HepG2 (cell line): Measurements from ENCODE around the gene LCA5. TPM values are rescaled to one million over a fixed set of nuclear protein-coding genes. Genes with fewer than 3 reads are reported as not detected.

Experiments used
- ATAC-seq: fragments of 200-7000 bp; cut with Tn5 transposase; 3 replicates; pipeline ENCODE4 v1.9.1; 2020; ENCODE audit warnings: mild to moderate bottlenecking, moderate library complexity
- BruUV-seq: library from RNA; stranded (reverse); fragments of 400-500 nt; replicated peaks from 2 replicates; lab custom pipeline; 2021; lab: Mats Ljungman, UMichigan
- CTCF ChIA-PET: fragments of 300-600 bp; formaldehyde crosslinking; extraction: SDS; loops from one replicate; lab custom pipeline; 2021; ENCODE audit warnings: low total read pairs, inconsistent platforms, low intra/inter-chr PET ratio; lab: Yijun Ruan, JAX
- POLR2A ChIA-PET: fragments of 350-600 bp; sonication (Branson Sonifier 250); formaldehyde crosslinking; loops from one replicate; lab custom pipeline; 2020; ENCODE audit warnings: antibody characterized with exemption, inconsistent platforms; lab: Yijun Ruan, JAX
- DNase-seq: peaks from one replicate; pipeline ENCODE4 v3.0.0-alpha.2; 2015; ENCODE audit warnings: low spot score
- FAIRE-seq: peaks from 3 replicates; lab custom pipeline; 2011; peaks lifted over from hg19 to GRCh38; lab: Jason Lieb, UNC
- H2AFZ ChIP-seq: one replicate; pipeline ENCODE4 v1.6.1; 2011; ENCODE audit warnings: low read length, inconsistent platforms
- H3K27ac ChIP-seq: fragments of 300-600 bp; 3 replicates; pipeline ENCODE4 v1.8.0; 2011; ENCODE audit warnings: mixed run types, mild to moderate bottlenecking, mixed read lengths, low read length, inconsistent platforms; ENCODE audit not compliant: insufficient read depth; ENCODE audit errors: extremely low read length
- H3K27me3 ChIP-seq, 2 experiments: fragments of 200-600 bp in 1 of 2; 2 replicates in 1 of 2; 3 replicates in 1 of 2; pipeline versions ENCODE4 v1.6.0 to v1.8.0; 2011; ENCODE audit warnings: low read length in 2 of 2, mild to moderate bottlenecking in 2 of 2, moderate library complexity in 2 of 2, inconsistent platforms in 1 of 2; ENCODE audit not compliant: insufficient read depth in 2 of 2, control insufficient read depth in 1 of 2
- H3K36me3 ChIP-seq, 2 experiments: fragments of 200-600 bp in 1 of 2; replicated peaks in 1 of 2; 2 replicates in 1 of 2; 3 replicates in 1 of 2; pipeline versions ENCODE4 v1.5.1 to v1.8.0; 2011; ENCODE audit warnings: low read length in 2 of 2, inconsistent platforms in 1 of 2; ENCODE audit not compliant: insufficient read depth in 2 of 2, control insufficient read depth in 1 of 2
- H3K4me1 ChIP-seq: 2 replicates; pipeline ENCODE4 v1.5.1; 2012; ENCODE audit warnings: low read length, inconsistent platforms; ENCODE audit not compliant: insufficient read depth
- H3K4me2 ChIP-seq: 2 replicates; pipeline ENCODE4 v1.6.0; 2011; ENCODE audit warnings: low read depth, low read length, inconsistent platforms
- H3K4me3 ChIP-seq, 3 experiments: fragments of 200-600 bp in 1 of 3; sonication (generic), shearing (Covaris generic) in 1 of 3; replicated peaks in 1 of 3; 2 replicates each; pipeline ENCODE4 v1.5.1; 2011 to 2016; ENCODE audit warnings: low read length in 3 of 3, inconsistent platforms in 2 of 3, low read depth in 2 of 3, mild to moderate bottlenecking in 2 of 3, control low read depth in 1 of 3, mixed read lengths in 1 of 3; ENCODE audit not compliant: insufficient read depth in 1 of 3
- H3K79me2 ChIP-seq: one replicate; pipeline ENCODE4 v1.6.1; 2011; ENCODE audit warnings: low read length, inconsistent platforms; ENCODE audit not compliant: insufficient read depth
- H3K9ac ChIP-seq: 2 replicates; pipeline ENCODE4 v1.6.0; 2011; ENCODE audit warnings: mild to moderate bottlenecking, low read depth, low read length, inconsistent platforms; ENCODE audit not compliant: insufficient read depth
- H3K9me3 ChIP-seq: 2 replicates; pipeline ENCODE4 v1.5.1; 2012; ENCODE audit warnings: mild to moderate bottlenecking, low read length
- H4K20me1 ChIP-seq: 2 replicates; pipeline ENCODE4 v1.6.0; 2011; ENCODE audit warnings: inconsistent platforms, mild to moderate bottlenecking, low read length, moderate library complexity; ENCODE audit not compliant: insufficient read depth
- ASH2L ChIP-seq: fragments of 300-600, 200-600 bp; sonication (generic); IDR thresholded peaks from 2 replicates; pipeline ENCODE4 v1.7.0; 2017; ENCODE audit warnings: low read depth, mild to moderate bottlenecking, moderate library complexity, mixed read lengths, low read length; ENCODE audit not compliant: insufficient read length
- ATRX ChIP-seq: sonication (generic); formaldehyde crosslinking; IDR thresholded peaks from 2 replicates; pipeline ENCODE4 v1.4.0; 2020; ENCODE audit warnings: missing genetic modification reagents, borderline replicate concordance
- BCL6 ChIP-seq: IDR thresholded peaks from 2 replicates; pipeline ENCODE4 v1.6.1; 2016; ENCODE audit warnings: missing genetic modification reagents, missing compliant biosample characterization
- EEA1 ChIP-seq: sonication (generic); formaldehyde crosslinking; IDR thresholded peaks from 2 replicates; pipeline ENCODE4 v1.5.1; 2020; ENCODE audit warnings: mild to moderate bottlenecking, missing genetic modification reagents, borderline replicate concordance
- FLYWCH1 ChIP-seq: sonication (generic); formaldehyde crosslinking; IDR thresholded peaks from 2 replicates; pipeline ENCODE4 v1.8.1; 2023; ENCODE audit warnings: mild to moderate bottlenecking, missing genetic modification reagents
- MYNN ChIP-seq: sonication (generic); formaldehyde crosslinking; IDR thresholded peaks from 2 replicates; pipeline ENCODE4 v1.4.0; 2020; ENCODE audit warnings: mild to moderate bottlenecking, low read depth, missing genetic modification reagents
- POLR2G ChIP-seq: fragments of 200-400 bp; formaldehyde crosslinking; IDR thresholded peaks from 2 replicates; pipeline ENCODE4 v1.6.1; 2018; ENCODE audit warnings: mild to moderate bottlenecking, low read depth, low read length, moderate library complexity
- RARG ChIP-seq: sonication (generic); formaldehyde crosslinking; IDR thresholded peaks from 2 replicates; pipeline ENCODE4 v1.4.0; 2020; ENCODE audit warnings: low read depth, mild to moderate bottlenecking, missing genetic modification reagents
- REXO4 ChIP-seq: sonication (generic); formaldehyde crosslinking; IDR thresholded peaks from 2 replicates; pipeline ENCODE4 v1.8.0; 2022; ENCODE audit warnings: missing genetic modification reagents, mild to moderate bottlenecking, borderline replicate concordance
- SOX5 ChIP-seq: IDR thresholded peaks from 2 replicates; pipeline ENCODE4 v1.6.1; 2016; ENCODE audit warnings: borderline replicate concordance
- TAF15 ChIP-seq: fragments of 200-400 bp; formaldehyde crosslinking; IDR thresholded peaks from one replicate; pipeline ENCODE4 v1.6.1; 2018; ENCODE audit warnings: mild to moderate bottlenecking, low read depth, low read length; ENCODE audit not compliant: poor library complexity, severe bottlenecking
- ZNF547 ChIP-seq: sonication (generic); formaldehyde crosslinking; IDR thresholded peaks from 2 replicates; pipeline ENCODE4 v1.5.1; 2020; ENCODE audit warnings: mild to moderate bottlenecking, missing genetic modification reagents
- ZNF703 ChIP-seq: sonication (generic); formaldehyde crosslinking; IDR thresholded peaks from 2 replicates; pipeline ENCODE4 v1.5.1; 2020; ENCODE audit warnings: missing genetic modification reagents, mild to moderate bottlenecking, moderate library complexity, borderline replicate concordance
- ZNF878 ChIP-seq: sonication (generic); formaldehyde crosslinking; IDR thresholded peaks from 2 replicates; pipeline ENCODE4 v1.8.1; 2023; ENCODE audit warnings: mild to moderate bottlenecking, missing genetic modification reagents, moderate library complexity
- in situ Hi-C: cut with HindIII; loops from 2 replicates; pipeline ENCODE4 v1.10.0; 2017; ENCODE audit warnings: low pct_unique_long_range_greater_than_20kb; ENCODE audit not compliant: extremely low pct_ligation_motif_present
- intact Hi-C: fragments of 100-400 bp; cut with micrococcal nuclease; formaldehyde crosslinking; loops from one replicate; pipeline ENCODE4 v1.10.0; 2022; ENCODE audit not compliant: unreplicated experiment
- polyA plus RNA-seq, 8 experiments: library from polyadenylated mRNA; depleted of rRNA in 3 of 8; stranded (reverse) in 7 of 8; unstranded in 1 of 8; fragments of >200 nt; fragmentation: Illumina TruSeq in 4 of 8; extraction: Trizol in 4 of 8; gene quantifications; 2 replicates each; pipeline versions ENCODE4 v1.2.1 to v1.2.3, GENCODE V29; 2011 to 2016; ENCODE audit warnings: low read depth in 4 of 8, missing spikeins in 1 of 8, mixed read lengths in 1 of 8; ENCODE audit not compliant: insufficient read depth in 1 of 8
- total RNA-seq, 5 experiments: library from RNA; depleted of rRNA; stranded (reverse); fragments of >200 nt; fragmentation: Illumina TruSeq; extraction: Trizol; gene quantifications; 2 replicates each; pipeline ENCODE4 v1.2.3, GENCODE V29; 2016; ENCODE audit warnings: low read depth in 1 of 5
- TF ChIP-seq, protein P1 (sequence below): sonication (generic); formaldehyde crosslinking; IDR thresholded peaks from 2 replicates; pipeline ENCODE4 v1.4.0; 2020; ENCODE audit warnings: missing genetic modification reagents, mild to moderate bottlenecking, borderline replicate concordance
- TF ChIP-seq, protein P2 (sequence below): IDR thresholded peaks from 2 replicates; pipeline ENCODE4 v1.6.1; 2018; ENCODE audit warnings: missing genetic modification reagents, mild to moderate bottlenecking, missing compliant biosample characterization
- TF ChIP-seq, protein P3 (sequence below): sonication (generic); formaldehyde crosslinking; IDR thresholded peaks from 2 replicates; pipeline ENCODE4 v1.9.0; 2021; ENCODE audit warnings: missing genetic modification reagents, borderline replicate concordance

Gene LCA5
- total and polyA plus RNA-seq, 2 of the 13 experiments (the other 11 are each of a cell fraction or from before 2014, with no cell fraction given): 0.84 to 4.6 TPM

DNA sequence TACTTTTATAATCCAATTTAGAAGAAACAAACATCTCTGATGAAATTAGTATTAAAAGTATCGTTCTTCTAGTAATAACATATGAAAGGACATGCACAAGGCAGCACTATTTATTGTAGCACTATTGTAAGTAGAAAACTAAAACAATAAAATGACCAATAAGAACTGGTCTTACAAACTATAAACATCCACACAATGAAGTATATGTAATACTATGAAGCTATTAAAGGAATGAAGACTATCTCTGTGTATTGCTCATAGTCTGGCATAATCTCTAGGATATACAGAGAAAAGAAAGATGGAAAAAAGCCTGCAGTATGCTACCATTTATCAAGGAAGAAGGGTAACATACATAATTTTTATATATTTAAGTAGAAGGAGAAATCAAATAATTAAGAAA, 16.7 kb downstream of the LCA5 start (continued):
- TF ChIP-seq POLR2G (no peak), ZNF703 (no peak), BCL6 (no peak), ZNF547 (CRISPR knock-in tag) (no peak), SOX5 (no peak), MYNN (no peak)
- TF ChIP-seq, protein P1, sequence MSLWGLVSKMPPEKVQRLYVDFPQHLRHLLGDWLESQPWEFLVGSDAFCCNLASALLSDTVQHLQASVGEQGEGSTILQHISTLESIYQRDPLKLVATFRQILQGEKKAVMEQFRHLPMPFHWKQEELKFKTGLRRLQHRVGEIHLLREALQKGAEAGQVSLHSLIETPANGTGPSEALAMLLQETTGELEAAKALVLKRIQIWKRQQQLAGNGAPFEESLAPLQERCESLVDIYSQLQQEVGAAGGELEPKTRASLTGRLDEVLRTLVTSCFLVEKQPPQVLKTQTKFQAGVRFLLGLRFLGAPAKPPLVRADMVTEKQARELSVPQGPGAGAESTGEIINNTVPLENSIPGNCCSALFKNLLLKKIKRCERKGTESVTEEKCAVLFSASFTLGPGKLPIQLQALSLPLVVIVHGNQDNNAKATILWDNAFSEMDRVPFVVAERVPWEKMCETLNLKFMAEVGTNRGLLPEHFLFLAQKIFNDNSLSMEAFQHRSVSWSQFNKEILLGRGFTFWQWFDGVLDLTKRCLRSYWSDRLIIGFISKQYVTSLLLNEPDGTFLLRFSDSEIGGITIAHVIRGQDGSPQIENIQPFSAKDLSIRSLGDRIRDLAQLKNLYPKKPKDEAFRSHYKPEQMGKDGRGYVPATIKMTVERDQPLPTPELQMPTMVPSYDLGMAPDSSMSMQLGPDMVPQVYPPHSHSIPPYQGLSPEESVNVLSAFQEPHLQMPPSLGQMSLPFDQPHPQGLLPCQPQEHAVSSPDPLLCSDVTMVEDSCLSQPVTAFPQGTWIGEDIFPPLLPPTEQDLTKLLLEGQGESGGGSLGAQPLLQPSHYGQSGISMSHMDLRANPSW (CRISPR knock-in tag): no peak

DNA sequence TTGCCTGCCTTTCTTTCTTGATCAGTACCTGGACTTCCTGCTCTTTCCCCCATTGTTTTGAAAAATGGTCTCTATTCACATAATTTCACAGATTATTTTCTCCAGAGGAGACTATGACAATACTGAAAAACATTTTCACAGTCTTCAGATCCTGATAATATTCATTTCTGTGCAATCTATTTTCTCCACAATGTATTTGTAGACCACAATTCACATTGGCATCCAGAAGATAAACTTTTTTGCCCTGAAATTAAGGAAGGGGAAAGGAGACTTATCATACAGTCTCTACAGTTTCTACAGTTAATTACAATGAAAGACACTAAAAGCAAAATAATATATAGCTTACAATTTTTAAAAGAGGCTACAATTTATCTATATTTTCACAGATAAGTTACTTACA, 18.4 kb downstream of the LCA5 start:
- H2AFZ ChIP-seq: no peak overlapping the region
- no peak for FAIRE-seq
- BruUV-seq: no TSS peak
- no peak for TF ChIP-seq REXO4
- TF ChIP-seq TAF15: no peak
- no peak for TF ChIP-seq FLYWCH1
- TF ChIP-seq RARG (CRISPR knock-in tag): no peak
- TF ChIP-seq ZNF878: no peak
- no peak for TF ChIP-seq ASH2L
- no peak for TF ChIP-seq EEA1
- TF ChIP-seq, protein P2, sequence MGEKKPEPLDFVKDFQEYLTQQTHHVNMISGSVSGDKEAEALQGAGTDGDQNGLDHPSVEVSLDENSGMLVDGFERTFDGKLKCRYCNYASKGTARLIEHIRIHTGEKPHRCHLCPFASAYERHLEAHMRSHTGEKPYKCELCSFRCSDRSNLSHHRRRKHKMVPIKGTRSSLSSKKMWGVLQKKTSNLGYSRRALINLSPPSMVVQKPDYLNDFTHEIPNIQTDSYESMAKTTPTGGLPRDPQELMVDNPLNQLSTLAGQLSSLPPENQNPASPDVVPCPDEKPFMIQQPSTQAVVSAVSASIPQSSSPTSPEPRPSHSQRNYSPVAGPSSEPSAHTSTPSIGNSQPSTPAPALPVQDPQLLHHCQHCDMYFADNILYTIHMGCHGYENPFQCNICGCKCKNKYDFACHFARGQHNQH (CRISPR knock-in tag): no peak
- TF ChIP-seq ATRX (CRISPR knock-in tag): no peak
- TF ChIP-seq, protein P3, sequence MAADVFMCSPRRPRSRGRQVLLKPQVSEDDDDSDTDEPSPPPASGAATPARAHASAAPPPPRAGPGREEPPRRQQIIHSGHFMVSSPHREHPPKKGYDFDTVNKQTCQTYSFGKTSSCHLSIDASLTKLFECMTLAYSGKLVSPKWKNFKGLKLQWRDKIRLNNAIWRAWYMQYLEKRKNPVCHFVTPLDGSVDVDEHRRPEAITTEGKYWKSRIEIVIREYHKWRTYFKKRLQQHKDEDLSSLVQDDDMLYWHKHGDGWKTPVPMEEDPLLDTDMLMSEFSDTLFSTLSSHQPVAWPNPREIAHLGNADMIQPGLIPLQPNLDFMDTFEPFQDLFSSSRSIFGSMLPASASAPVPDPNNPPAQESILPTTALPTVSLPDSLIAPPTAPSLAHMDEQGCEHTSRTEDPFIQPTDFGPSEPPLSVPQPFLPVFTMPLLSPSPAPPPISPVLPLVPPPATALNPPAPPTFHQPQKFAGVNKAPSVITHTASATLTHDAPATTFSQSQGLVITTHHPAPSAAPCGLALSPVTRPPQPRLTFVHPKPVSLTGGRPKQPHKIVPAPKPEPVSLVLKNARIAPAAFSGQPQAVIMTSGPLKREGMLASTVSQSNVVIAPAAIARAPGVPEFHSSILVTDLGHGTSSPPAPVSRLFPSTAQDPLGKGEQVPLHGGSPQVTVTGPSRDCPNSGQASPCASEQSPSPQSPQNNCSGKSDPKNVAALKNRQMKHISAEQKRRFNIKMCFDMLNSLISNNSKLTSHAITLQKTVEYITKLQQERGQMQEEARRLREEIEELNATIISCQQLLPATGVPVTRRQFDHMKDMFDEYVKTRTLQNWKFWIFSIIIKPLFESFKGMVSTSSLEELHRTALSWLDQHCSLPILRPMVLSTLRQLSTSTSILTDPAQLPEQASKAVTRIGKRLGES (CRISPR knock-in tag): no peak

More for the DNA sequence above, 18.4 kb downstream of the LCA5 start:
- in situ Hi-C loops: no loop called here
- Histone ChIP-seq H3K27me3 (no peaks in the 10 kb centered on the region), H3K36me3 (no peaks in the 10 kb centered on the region; a peak in 1 of 5 replicates), H3K4me1 (peaks cover 16% of the 10 kb centered on the region), H3K9me3 (no peaks in the 10 kb centered on the region), H3K27ac (no peak overlapping the region), H3K4me3 (no peak overlapping the region), H3K79me2 (no peaks in the 10 kb centered on the region), H3K9ac (no peak overlapping the region), H3K4me2 (no peak overlapping the region), H4K20me1 (no peaks in the 10 kb centered on the region)
- ChIA-PET CTCF (no interaction called here), POLR2A (no interaction called here)
- ATAC-seq (no peak), DNase-seq (no peak)
- intact Hi-C loops: no loop called here
